Esophagus squamous epithelium (tissue), 5 donors: ENCODE data around the gene SYNGR2. TPM values are rescaled to one million over a fixed set of nuclear protein-coding genes. Genes with fewer than 3 reads are reported as not detected.

Experiments
- DNase-seq: peaks from one replicate; lab custom pipeline; 2025; lab: John Stamatoyannopoulos, UW
- H3K27ac ChIP-seq, 4 donors: fragments of 200-600 bp; sonication (generic); one replicate each; pipeline ENCODE4 v1.5.1; 2016 to 2019; ENCODE audit warnings: mild to moderate bottlenecking in 1 of 4
- H3K27me3 ChIP-seq, 4 donors: fragments of 200-600 bp; sonication (generic); 1 replicate in 3 of 4; 2 replicates in 1 of 4; pipeline versions ENCODE4 v1.5.1 to v1.6.0; 2017 to 2021; ENCODE audit warnings: antibody characterized with exemption in 1 of 4
- H3K36me3 ChIP-seq, 3 donors: fragments of 200-600 bp; sonication (generic); one replicate each; pipeline ENCODE4 v1.5.1; 2016 to 2019
- H3K4me1 ChIP-seq, 3 donors: fragments of 200-600 bp; sonication (generic); one replicate each; pipeline ENCODE4 v1.5.1; 2017 to 2019
- H3K4me3 ChIP-seq, 4 donors: fragments of 200-600 bp; sonication (generic); 1 replicate in 3 of 4; 2 replicates in 1 of 4; pipeline ENCODE4 v1.5.1; 2016 to 2019; ENCODE audit warnings: mild to moderate bottlenecking in 2 of 4, moderate library complexity in 1 of 4
- H3K9me3 ChIP-seq, 3 donors: fragments of 200-600 bp; sonication (generic); one replicate each; pipeline ENCODE4 v1.5.1; 2016 to 2019
- CTCF ChIP-seq, 6 experiments: fragments of 450-650 bp in 4 of 6; fragments of 200-600 bp in 2 of 6; sonication (generic) in 2 of 6; IDR thresholded peaks; one replicate each; pipeline ENCODE4 v1.5.1; 2016 to 2019; ENCODE audit warnings: antibody characterized with exemption in 6 of 6, mild to moderate bottlenecking in 4 of 6, moderate library complexity in 4 of 6
- POLR2A ChIP-seq, 4 donors: fragments of 450-650 bp; IDR thresholded peaks; one replicate each; pipeline ENCODE4 v1.6.1; 2017; ENCODE audit warnings: antibody characterized with exemption in 4 of 4, mild to moderate bottlenecking in 4 of 4, moderate library complexity in 3 of 4
- WGBS, 2 donors: methylation state at CpG; one replicate each; pipeline ENCODE4 v1.1.5; 2018; 5-methylcytosine and 5-hydroxymethylcytosine counted together
- intact Hi-C: fragments of 100-400 bp; cut with DNase I; formaldehyde crosslinking; loops from one replicate; pipeline ENCODE4 v1.15.0; 2022
- total RNA-seq, 4 donors: library from RNA; depleted of rRNA; stranded (reverse); fragments of >200 nt; gene quantifications; one replicate each; pipeline ENCODE4 v1.1.0, GENCODE V29; 2016
- donor health status: DM: yes; HTN: yes; CAD: no.

The SYNGR2 gene
- total RNA-seq, 4 donors from 2014 or later: 41.2 to 93.9 (median 75.7) TPM

DNA sequence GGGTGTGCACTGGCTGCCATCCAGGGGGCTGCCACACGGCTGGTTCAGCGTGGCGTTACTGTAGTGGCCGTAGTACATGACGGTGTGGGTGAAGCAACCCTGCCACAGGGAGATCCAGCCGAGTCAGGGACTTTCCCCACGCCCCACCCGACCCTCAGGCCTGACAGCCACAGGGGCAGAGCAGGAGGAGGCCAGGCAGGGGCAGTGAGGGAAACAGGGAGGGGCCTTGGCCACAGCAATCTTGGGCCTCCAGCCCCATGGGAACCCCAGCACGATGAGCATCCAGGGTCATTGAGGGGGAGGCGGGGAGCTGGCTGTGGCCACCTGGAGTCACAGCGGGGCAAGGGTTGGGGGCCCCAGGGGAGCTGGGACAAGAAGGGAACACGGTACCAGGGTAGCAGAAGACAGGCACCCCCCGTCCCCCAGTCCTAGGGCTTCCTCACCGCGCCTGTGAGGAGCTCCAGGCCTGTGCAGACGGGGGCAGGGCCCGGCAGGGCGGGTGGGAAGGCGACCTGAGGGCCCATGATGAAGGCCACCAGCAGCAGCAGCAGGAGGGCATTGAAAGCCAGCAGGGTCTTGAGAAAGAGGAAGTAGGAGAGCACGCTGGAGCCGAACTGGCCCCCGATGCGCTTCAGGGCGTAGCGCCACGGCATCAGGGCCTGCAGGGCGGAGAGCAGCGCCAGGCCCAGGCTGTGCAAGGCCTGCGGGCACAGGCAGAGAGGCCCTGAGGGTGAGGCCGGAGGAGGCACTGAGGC is 44.1 kb upstream of the SYNGR2 start:
- 57 to 66% methylated on average over 18 to 20 of the region's 30 CpGs for WGBS, 2 donors
- peaks cover 15 to 70% (median 26%) of the 10 kb centered on the region in 3 donors for H3K36me3 ChIP-seq

GRCh38 chr17:78124836-78125137 is 43.6 kb upstream of the SYNGR2 start:
- intact Hi-C loops: no loop called here
- 39% methylated on average over 6 of the region's 12 CpGs; no CpG with 5 or more reads in 1 of the 2 donors for WGBS, 2 donors
- peak overlapping the region in 3 of 4 donors; percentile 7 to 88 (median 86) for H3K27ac ChIP-seq

More for the DNA sequence above, 44.1 kb upstream of the SYNGR2 start:
- Histone ChIP-seq H3K27me3 (peaks cover 0 to 3% (median 0%) of the 10 kb centered on the region in 4 donors), H3K27ac (peak overlapping the region in 3 of 4 donors; percentile 7 to 88 (median 86)), H3K4me3 (peak overlapping the region in 1 of 4 donors; percentile 25), H3K4me1 (peaks cover 37 to 71% (median 43%) of the 10 kb centered on the region in 3 donors), H3K9me3 (no peaks in the 10 kb centered on the region)
- intact Hi-C loops: no loop called here
- TF ChIP-seq POLR2A (IDR thresholded peaks at IDR 0.05) (no peak), CTCF (IDR thresholded peaks at IDR 0.05) (no peak)
- DNase-seq: no peak

DNA sequence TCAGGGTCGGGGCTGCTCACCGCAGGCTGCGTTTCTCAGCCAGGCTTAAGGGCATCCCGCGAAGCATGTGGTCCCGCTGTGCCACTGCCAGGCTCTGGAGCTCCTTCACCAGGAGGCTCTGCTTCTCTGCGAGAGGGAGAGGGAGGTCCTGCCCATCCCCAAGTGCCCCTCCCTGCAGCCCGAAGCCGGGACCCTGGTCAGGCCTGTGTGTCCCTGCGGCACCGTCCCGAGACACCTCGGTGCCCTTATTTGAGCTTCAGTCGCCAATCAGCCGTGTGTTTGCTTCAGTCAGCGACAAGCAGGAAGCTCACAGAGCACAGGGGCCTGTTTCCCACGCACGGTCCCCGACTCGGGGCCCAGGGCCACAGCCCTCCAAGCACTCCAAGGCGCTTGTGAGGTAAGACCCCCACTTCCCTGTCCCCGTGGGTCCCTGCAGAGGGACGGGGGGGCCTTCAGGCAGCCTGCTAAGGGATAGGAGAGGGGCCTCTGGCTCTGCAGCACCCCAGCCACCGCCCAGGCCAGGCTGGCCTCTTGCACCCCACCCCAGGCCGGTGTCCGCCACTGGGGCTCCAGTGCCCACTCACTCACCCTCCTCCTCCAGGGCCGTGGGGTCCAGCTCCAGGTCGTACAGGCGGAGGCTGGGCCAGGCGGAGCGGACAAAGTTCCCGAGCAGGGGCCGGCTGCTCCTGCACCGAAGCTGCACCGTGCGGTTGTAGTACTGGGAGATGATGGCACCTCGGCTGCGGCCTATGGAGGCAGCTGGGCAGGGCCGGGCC is 43.1 kb upstream of the SYNGR2 start:
- WGBS, 2 donors: 60 to 88% methylated on average over 1 to 10 of the region's 39 CpGs
- Histone ChIP-seq H3K4me1 (peaks cover 46 to 82% (median 53%) of the 10 kb centered on the region in 3 donors), H3K27me3 (peaks cover 0 to 5% (median 0%) of the 10 kb centered on the region in 4 donors), H3K27ac (peak overlapping the region; percentile 28 to 88 (median 66)), H3K4me3 (peak overlapping the region in 1 of 4 donors; percentile 25), H3K36me3 (peaks cover 15 to 62% (median 26%) of the 10 kb centered on the region in 3 donors), H3K9me3 (no peaks in the 10 kb centered on the region)
- intact Hi-C loops: no loop called here
- no peak for DNase-seq
- TF ChIP-seq CTCF (IDR thresholded peaks at IDR 0.05) (no peak), POLR2A (IDR thresholded peaks at IDR 0.05) (no peak)

More at GRCh38 chr17:78124836-78125137, 43.6 kb upstream of the SYNGR2 start:
- H3K27me3 ChIP-seq: peaks cover 0 to 5% (median 0%) of the 10 kb centered on the region in 4 donors
- no peak for DNase-seq
- H3K4me1 ChIP-seq: peaks cover 41 to 76% (median 47%) of the 10 kb centered on the region in 3 donors
- H3K9me3 ChIP-seq: no peaks in the 10 kb centered on the region
- peaks cover 15 to 65% (median 26%) of the 10 kb centered on the region in 3 donors for H3K36me3 ChIP-seq
- TF ChIP-seq CTCF (IDR thresholded peaks at IDR 0.05) (no peak), POLR2A (IDR thresholded peaks at IDR 0.05) (no peak)
- peak overlapping the region in 1 of 4 donors; percentile 25 for H3K4me3 ChIP-seq

GRCh38 chr17:78125976-78126894 is 42.1 kb upstream of the SYNGR2 start:
- peaks cover 15 to 53% (median 26%) of the 10 kb centered on the region in 3 donors for H3K36me3 ChIP-seq
- H3K9me3 ChIP-seq: no peaks in the 10 kb centered on the region
- peak overlapping the region in 2 of 4 donors; percentile 64 to 86 for H3K4me3 ChIP-seq
- H3K27me3 ChIP-seq: peaks cover 0 to 9% (median 0%) of the 10 kb centered on the region in 4 donors
- DNase-seq: no peak
- H3K27ac ChIP-seq: peak overlapping the region; percentile 80 to 88 (median 86)
- peaks cover 52 to 91% (median 57%) of the 10 kb centered on the region in 3 donors for H3K4me1 ChIP-seq
- intact Hi-C loops: no loop called here
- WGBS, 2 donors: 76 to 87% methylated on average over 3 to 4 of the region's 25 CpGs
- TF ChIP-seq POLR2A (IDR thresholded peaks at IDR 0.05) (no peak), CTCF (IDR thresholded peaks at IDR 0.05) (no peak)
